Globus pallidus (tissue), 1 donor: Measurements from ENCODE around the gene THSD7A.

Experiments used
- DNase-seq: peaks from one replicate; pipeline ENCODE4 v3.0.0-alpha.2; 2015; ENCODE audit warnings: low spot score

Gene THSD7A

DNA sequence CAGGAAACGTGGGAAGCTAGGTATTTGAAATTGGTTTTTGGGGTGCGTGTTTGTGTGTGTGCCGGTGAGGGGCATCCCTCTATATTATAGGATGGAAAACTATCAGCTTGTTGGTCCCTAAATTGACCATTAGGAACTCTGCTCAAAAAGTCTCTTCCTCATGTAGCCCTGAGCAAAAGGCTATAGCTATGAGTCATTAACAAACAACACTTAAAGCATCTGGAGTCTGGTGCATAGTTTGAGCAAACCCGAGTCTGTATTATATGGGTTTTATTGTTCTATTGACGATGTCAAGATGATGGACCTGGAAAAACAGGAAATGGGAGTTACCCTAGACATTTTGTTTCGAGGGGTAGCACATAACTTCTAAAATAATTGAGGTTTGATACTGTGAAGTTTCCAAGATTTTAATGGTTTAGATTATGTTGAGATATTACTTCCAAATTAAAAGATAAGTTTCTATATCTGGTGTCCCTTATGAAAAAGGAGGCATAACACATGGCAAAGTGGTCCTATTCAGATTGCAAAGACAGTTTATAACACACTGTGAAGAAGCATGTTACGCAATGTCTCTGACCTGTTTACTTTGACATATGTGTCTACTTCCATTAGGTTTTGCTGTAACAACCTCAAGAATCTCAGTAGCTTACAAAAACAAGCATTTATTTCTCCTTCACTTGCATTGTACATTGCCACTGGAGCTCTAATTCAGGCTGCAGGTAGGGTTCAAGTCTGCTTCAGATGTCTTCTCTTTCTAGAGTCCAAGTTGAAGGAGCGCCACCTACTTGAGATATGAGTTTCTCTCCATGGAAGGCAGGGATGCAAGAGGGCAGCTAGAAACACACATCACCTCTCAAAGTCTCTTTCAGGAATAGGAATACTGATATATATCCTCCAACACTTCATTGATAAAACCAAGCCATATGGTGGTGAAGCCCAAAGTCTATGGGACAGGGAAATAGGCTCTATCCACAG, 500.6 kb downstream of the THSD7A start:
- no peak for DNase-seq

DNA sequence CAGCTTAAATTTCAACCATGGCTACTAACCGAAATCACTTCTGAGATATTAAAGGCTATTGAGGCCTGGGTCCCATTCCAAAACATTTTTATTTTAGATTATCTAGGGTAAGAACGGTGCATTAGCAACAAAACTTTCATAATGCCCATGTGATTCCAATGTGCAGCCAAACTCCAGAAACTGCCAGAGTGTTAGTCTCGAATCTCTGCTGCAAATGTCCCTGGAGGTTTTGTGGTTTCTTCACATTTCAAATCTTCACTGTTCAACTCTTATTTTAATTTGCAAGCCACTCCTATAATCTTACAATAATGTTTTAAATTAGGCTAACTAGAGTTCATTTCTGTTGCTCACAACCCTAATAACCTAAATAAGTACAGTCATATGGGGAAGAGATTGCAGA, 501.3 kb downstream of the THSD7A start:
- no peak for DNase-seq

DNA sequence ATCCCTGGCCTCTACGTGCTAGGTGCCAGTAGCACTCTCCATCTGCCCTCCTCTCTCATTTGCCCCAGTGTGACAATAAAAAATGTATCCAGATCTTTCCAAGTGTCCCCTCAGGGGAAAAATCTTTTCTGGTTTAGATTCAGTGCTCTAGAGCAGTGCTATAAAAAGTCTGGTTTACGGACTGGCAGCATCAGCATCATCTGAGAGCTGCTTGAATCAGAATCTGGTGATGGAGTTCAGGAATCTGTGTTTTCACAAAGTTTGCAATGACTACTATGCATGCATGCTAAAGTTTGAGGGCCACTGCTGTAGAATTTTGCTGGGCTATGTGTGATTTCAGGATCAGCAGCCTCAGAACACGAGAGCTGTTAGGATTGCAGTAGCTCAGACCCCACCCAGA, 501.8 kb downstream of the THSD7A start:
- no peak for DNase-seq

DNA sequence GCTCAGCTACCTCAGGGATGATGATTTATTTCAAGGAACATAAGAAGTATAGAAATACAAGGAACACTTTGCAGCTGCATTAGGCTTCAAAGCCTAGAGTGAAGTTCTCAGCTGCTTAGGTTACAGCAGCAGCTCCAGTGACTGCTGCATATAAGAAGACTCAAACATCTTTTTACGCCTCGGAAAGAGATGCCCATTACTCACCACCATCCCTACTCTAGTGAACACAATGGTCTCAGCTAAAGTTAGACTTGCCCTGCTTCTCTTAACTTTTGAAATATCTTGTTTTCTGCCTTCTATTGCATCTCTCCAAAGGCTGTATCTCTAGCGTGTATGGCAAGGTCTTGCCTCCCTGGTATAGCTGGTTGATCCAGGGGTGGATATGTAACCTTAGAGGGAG, 502.4 kb downstream of the THSD7A start:
- no peak for DNase-seq

DNA sequence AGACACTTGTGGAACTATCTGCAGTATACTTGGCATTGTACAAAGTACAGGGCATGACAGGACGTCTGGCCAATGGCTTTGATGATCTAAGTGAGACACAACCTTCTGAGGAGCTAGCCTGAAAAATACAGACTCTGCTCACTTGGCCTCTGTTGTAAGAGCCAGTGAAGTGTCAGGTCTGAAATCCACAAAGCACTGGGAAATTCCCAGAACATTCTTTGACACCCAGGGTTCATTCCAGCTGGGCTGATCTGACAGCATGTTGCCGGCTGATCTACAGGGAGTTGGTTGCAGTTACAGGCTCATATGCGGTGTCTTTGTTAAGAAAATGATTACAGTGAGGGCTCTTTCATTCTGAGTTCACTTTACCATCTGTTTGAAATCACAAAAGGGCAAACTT, 503.7 kb downstream of the THSD7A start:
- no peak for DNase-seq

DNA sequence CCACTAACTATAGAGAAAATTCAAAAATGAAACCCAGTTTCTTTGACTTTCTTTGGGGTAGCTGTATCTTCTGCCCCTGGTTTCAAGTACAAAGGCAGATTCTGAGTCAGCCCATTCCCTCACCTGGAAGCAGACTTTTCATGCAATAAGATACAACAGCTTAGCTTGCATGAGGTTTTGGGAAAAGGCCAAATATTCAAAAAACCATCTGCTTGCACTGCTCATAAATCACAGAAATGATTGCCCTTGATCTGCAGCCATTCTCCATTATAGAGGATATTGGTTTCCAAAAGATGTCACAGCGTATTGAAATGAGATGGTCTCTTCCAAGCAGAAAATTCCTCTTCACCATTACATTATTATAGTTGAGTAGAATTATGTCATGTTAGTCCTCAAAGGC, 504.4 kb downstream of the THSD7A start:
- no peak for DNase-seq
